Lower leg skin (tissue), 4 donors: Measurements from ENCODE around the gene SLC6A16. TPM values are rescaled to one million over a fixed set of nuclear protein-coding genes. Genes with fewer than 3 reads are reported as not detected.
"Not testable (repeated sequence)": the region's sequence is repeated elsewhere in the genome, so short reads cannot be mapped to it uniquely, and the experiment has no call there.

Source experiments
- DNase-seq, 2 donors: peaks; one replicate each; pipeline ENCODE4 v3.0.0-alpha.2; 2019; ENCODE audit warnings: low spot score in 2 of 2
- H3K4me3 ChIP-seq: fragments of 200-600 bp; sonication (generic); 2 replicates; pipeline ENCODE4 v1.5.1; 2017; ENCODE audit warnings: mild to moderate bottlenecking, low read depth; ENCODE audit not compliant: poor library complexity, severe bottlenecking
- CTCF ChIP-seq, 3 donors: fragments of 450-650 bp; IDR thresholded peaks; one replicate each; pipeline ENCODE4 v1.5.1; 2016; ENCODE audit warnings: antibody characterized with exemption in 3 of 3, mild to moderate bottlenecking in 3 of 3, moderate library complexity in 2 of 3
- POLR2A ChIP-seq, 2 donors: fragments of 450-650 bp; IDR thresholded peaks; one replicate each; pipeline ENCODE4 v1.6.1; 2016 to 2017; ENCODE audit warnings: antibody characterized with exemption in 2 of 2, mild to moderate bottlenecking in 1 of 2, moderate library complexity in 1 of 2
- WGBS, 2 donors: methylation state at CpG; one replicate each; pipeline ENCODE4 v1.1.5; 2018; 5-methylcytosine and 5-hydroxymethylcytosine counted together
- intact Hi-C: fragments of 100-400 bp; cut with DNase I; formaldehyde crosslinking; loops from one replicate; pipeline ENCODE4 v1.15.0; 2023; ENCODE audit warnings: low total_unique reads
- total RNA-seq, 4 donors: library from RNA; depleted of rRNA; stranded (reverse); fragments of >200 nt; gene quantifications; one replicate each; pipeline ENCODE4 v1.1.0, GENCODE V29; 2016

The SLC6A16 gene
- total RNA-seq, 4 donors from 2014 or later: 0.55 to 1.2 (median 0.95) TPM; not detected in 1

- TF ChIP-seq POLR2A (IDR thresholded peaks at IDR 0.05) (no peak), CTCF (IDR thresholded peaks at IDR 0.05) (no peak)
- intact Hi-C loops: no loop called here
- H3K4me3 ChIP-seq: no peak overlapping the region
- 49 to 55% methylated on average over 2 to 8 of the region's 8 CpGs for WGBS, 2 donors
- DNase-seq: peak in 1 of 2 donors; percentile 83
Measured at GRCh38 chr19:49333811-49334288, 8.9 kb upstream of the SLC6A16 start.

DNA sequence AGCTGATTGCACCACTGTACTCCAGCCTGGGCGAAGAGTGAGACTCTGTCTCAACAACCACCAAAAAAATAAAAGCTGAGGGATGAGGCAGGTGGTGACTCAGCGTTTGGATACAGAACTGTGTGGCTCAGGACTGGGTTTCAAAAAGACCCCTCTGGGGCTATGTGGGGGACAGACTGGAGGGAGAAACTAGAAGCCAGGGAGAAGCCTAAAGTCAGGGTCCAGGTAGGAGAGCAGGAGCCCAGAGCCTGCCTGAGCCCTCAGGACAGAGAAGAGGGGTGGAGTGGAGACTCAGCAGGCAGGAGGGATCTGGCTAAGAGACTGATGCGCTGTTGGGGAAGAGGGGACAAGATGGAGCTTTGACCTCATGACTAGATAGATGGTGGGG, 8.4 kb upstream of the SLC6A16 start:
- no peak overlapping the region for H3K4me3 ChIP-seq
- DNase-seq: no peak
- intact Hi-C loops: no loop called here
- WGBS, 2 donors: 66 to 70% methylated on average over 3 of the region's 3 CpGs
- TF ChIP-seq CTCF (IDR thresholded peaks at IDR 0.05) (no peak), POLR2A (IDR thresholded peaks at IDR 0.05) (no peak)

DNA sequence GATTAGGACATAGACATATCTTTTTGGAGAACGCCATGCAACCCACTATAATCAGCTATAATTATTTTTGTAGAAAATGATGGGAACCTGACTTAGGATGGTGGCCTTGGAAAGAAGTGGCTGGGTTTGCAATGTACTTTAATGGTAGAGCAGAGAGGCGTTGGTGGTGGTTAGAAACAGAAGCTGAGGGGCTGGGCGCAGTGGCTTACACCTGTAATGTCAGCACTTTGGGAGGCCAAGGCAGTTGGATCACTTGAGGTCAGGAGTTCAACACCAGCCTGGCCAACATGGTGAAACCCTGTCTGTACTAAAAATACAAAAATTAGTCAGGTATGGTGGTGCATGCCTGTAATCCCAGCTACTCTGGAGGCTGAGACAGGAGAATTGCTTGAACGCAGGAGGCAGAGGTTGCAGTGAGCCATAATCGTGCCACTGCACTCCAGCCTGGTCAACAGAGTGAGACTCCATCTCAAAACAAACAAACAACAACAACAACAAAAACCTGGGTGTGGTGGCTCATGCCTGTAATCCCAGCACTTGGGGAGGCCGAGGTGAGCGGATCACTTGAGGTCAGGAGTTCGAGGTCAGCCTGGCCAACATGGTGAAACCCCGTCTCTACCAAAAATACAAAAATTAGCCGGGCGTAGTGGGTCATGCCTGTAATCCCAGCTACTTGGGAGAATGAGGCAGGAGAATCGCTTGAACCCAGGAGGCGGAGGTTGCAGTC, 7.9 kb upstream of the SLC6A16 start:
- DNase-seq: peak in 1 of 2 donors; percentile 31
- H3K4me3 ChIP-seq, intact Hi-C loops: not testable (repeated sequence)
- 92 to 95% methylated on average over 13 of the region's 13 CpGs for WGBS, 2 donors

GRCh38 chr19:49331616-49332055, 6.6 kb upstream of the SLC6A16 start:
- 69 to 73% methylated on average over 2 of the region's 2 CpGs for WGBS, 2 donors
- TF ChIP-seq CTCF (IDR thresholded peaks at IDR 0.05) (no peak), POLR2A (IDR thresholded peaks at IDR 0.05) (no peak)
- intact Hi-C loops: no loop called here
- H3K4me3 ChIP-seq: no peak overlapping the region
- peak in 1 of 2 donors; percentile 74 for DNase-seq

- H3K4me3 ChIP-seq, intact Hi-C loops: not testable (repeated sequence)
- WGBS, 2 donors: 95 to 98% methylated on average over 4 of the region's 4 CpGs
- DNase-seq: peak in 1 of 2 donors; percentile 46
Measured at GRCh38 chr19:49331187-49331586, 6.2 kb upstream of the SLC6A16 start.

- 88 to 91% methylated on average over 2 of the region's 2 CpGs for WGBS, 2 donors
- H3K4me3 ChIP-seq: no peak overlapping the region
- no peak for TF ChIP-seq POLR2A (IDR thresholded peaks at IDR 0.05)
- TF ChIP-seq CTCF (IDR thresholded peaks at IDR 0.05): no peak
- peak in 1 of 2 donors; percentile 39 for DNase-seq
- intact Hi-C loops: loop anchor here (10.0 kb wide), 1 partner anchor 84 kb away; no protein-coding TSS in a partner anchor
Measured at GRCh38 chr19:49328741-49329140, 3.8 kb upstream of the SLC6A16 start.
